K562 (cell line): ENCODE results near the gene MICAL2. TPM values are rescaled to one million over a fixed set of nuclear protein-coding genes. Genes with fewer than 3 reads are reported as not detected.

ENCODE experiments used
- ATF4 ChIP-seq: fragments of 450-650 bp; formaldehyde crosslinking; IDR thresholded peaks from 2 replicates; pipeline ENCODE4 v1.4.0; 2022; ENCODE audit warnings: mild to moderate bottlenecking, moderate library complexity
- CBX1 ChIP-seq: sonication (generic); IDR thresholded peaks from 2 replicates; pipeline ENCODE4 v1.6.1; 2016; ENCODE audit warnings: antibody characterized with exemption, low read depth, mild to moderate bottlenecking
- EHMT2 ChIP-seq: fragments of 450-650 bp; IDR thresholded peaks from 2 replicates; pipeline ENCODE4 v1.6.1; 2018; ENCODE audit warnings: antibody characterized with exemption
- ELF1 ChIP-seq: fragments of 200-800 bp; sonication (Bioruptor generic); IDR thresholded peaks from 2 replicates; pipeline ENCODE4 v1.6.1; 2016; ENCODE audit warnings: missing genetic modification characterization, missing compliant biosample characterization
- ETS2 ChIP-seq: IDR thresholded peaks from 2 replicates; pipeline ENCODE4 v1.6.1; 2016; ENCODE audit warnings: borderline replicate concordance, missing genetic modification characterization, mild to moderate bottlenecking, moderate library complexity, missing compliant biosample characterization; ENCODE audit not compliant: poor library complexity, severe bottlenecking
- GTF3C2 ChIP-seq: IDR thresholded peaks from 3 replicates; pipeline ENCODE4 v1.6.1; 2011; ENCODE audit warnings: borderline replicate concordance, mild to moderate bottlenecking, moderate library complexity; ENCODE audit not compliant: insufficient read length; ENCODE audit errors: extremely low read depth
- KDM5B ChIP-seq: fragments of 200-600 bp; sonication (generic); IDR thresholded peaks from 2 replicates; pipeline ENCODE4 v1.6.1; 2012; ENCODE audit warnings: low read depth, mild to moderate bottlenecking, moderate library complexity, low read length, control low read depth, inconsistent platforms; ENCODE audit not compliant: insufficient replicate concordance
- NCOA2 ChIP-seq, 2 experiments: fragments of 450-650 bp; IDR thresholded peaks; 2 replicates each; pipeline ENCODE4 v1.6.1; 2018; ENCODE audit warnings: mild to moderate bottlenecking in 2 of 2, moderate library complexity in 1 of 2; ENCODE audit not compliant: partially characterized antibody in 2 of 2
- NCOR1 ChIP-seq: fragments of 450-650 bp; IDR thresholded peaks from 2 replicates; pipeline ENCODE4 v1.6.1; 2016; ENCODE audit warnings: mild to moderate bottlenecking, moderate library complexity
- POLR2B ChIP-seq: fragments of 450-650 bp; IDR thresholded peaks from 2 replicates; pipeline ENCODE4 v1.6.1; 2018; ENCODE audit warnings: low read depth; ENCODE audit not compliant: partially characterized antibody
- STAT5A ChIP-seq: IDR thresholded peaks from 2 replicates; pipeline ENCODE4 v1.6.1; 2012; ENCODE audit warnings: low read length, inconsistent platforms, borderline replicate concordance
- TBP ChIP-seq: optimal IDR thresholded peaks from 2 replicates; pipeline ENCODE3; 2011; ENCODE audit warnings: low read depth, low read length, improper control_type of control experiment
- ZBED1 ChIP-seq: IDR thresholded peaks from 2 replicates; pipeline ENCODE4 v1.6.1; 2014
- ZNF133 ChIP-seq: fragments of 250-450 bp; sonication (Bioruptor Pico); IDR thresholded peaks from 2 replicates; pipeline ENCODE4 v1.4.0; 2020; ENCODE audit warnings: mild to moderate bottlenecking
- ZNF324 ChIP-seq: fragments of 250-450 bp; sonication (Bioruptor Pico); IDR thresholded peaks from 2 replicates; pipeline ENCODE4 v1.4.0; 2020; ENCODE audit warnings: mild to moderate bottlenecking
- ZNF407 ChIP-seq: fragments of 450-650 bp; IDR thresholded peaks from 2 replicates; pipeline ENCODE4 v1.6.1; 2016; ENCODE audit warnings: low read depth
- ZNF444 ChIP-seq: fragments of 250-450 bp; sonication (Bioruptor Pico); IDR thresholded peaks from 2 replicates; pipeline ENCODE4 v1.4.0; 2020; ENCODE audit warnings: mild to moderate bottlenecking, moderate library complexity
- polyA plus RNA-seq, 8 experiments: library from polyadenylated mRNA; depleted of rRNA in 4 of 8; stranded (reverse) in 5 of 8; unstranded in 3 of 8; fragments of >200 nt; fragmentation: Nextera tagmentation in 2 of 8; fragmentation: Illumina TruSeq in 1 of 8; extraction: Ambion mirVana in 2 of 8; extraction: Trizol in 1 of 8; gene quantifications; 2 replicates each; pipeline versions ENCODE4 v1.2.1 to v1.2.3, GENCODE V29; 2011 to 2014; ENCODE audit warnings: inconsistent platforms in 1 of 8, missing spikeins in 1 of 8
- total RNA-seq, 7 experiments: library from RNA; depleted of rRNA in 6 of 7; stranded (reverse); fragments of >200 nt in 6 of 7; fragmentation: Illumina TruSeq in 2 of 7; extraction: Trizol in 2 of 7; gene quantifications; 2 replicates each; pipeline versions ENCODE4 v1.2.1 to v1.2.3, GENCODE V29; 2011 to 2021; ENCODE audit warnings: low replicate concordance in 1 of 7

The MICAL2 gene
- total and polyA plus RNA-seq, 9 of the 15 experiments (the other 6 are each of a cell fraction or from before 2014, with no cell fraction given): 4.7 to 64.2 (median 33.6) TPM

GRCh38 chr11:12174477-12175143 is 64.2 kb downstream of the MICAL2 start (continued):
- TF ChIP-seq GTF3C2 (no peak), ATF4 (CRISPR knock-in tag) (no peak), ZNF444 (CRISPR knock-in tag) (no peak), TBP (no peak), ZBED1 (no peak), ZNF324 (no peak), KDM5B (no peak), NCOA2 (IDR thresholded peaks at IDR 0.05; ENCODE audit: partially characterized antibody in 2 of 2) (peak in 1 of 2 experiments; percentile 10), EHMT2 (no peak), NCOR1 (no peak; the same call in 1 of the 2 replicates), ZNF407 (no peak), POLR2B (no peak), ELF1 (tag) (no peak), ZNF133 (CRISPR knock-in tag) (no peak), CBX1 (no peak), ETS2 (tag) (no peak), STAT5A (no peak)
